Colon (tissue), 2 donors: Measurements from ENCODE around the gene TNFRSF18.
"Not testable (repeated sequence)": the region's sequence is repeated elsewhere in the genome, so short reads cannot be mapped to it uniquely, and the experiment has no call there.

Experiments used
- FAIRE-seq: peaks from 2 replicates; lab custom pipeline; 2012; peaks lifted over from hg19 to GRCh38; lab: Jason Lieb, UNC
- donor health status: control.
- donor health status: control.

TNFRSF18 gene

GRCh38 chr1:1206376-1206965 lies at the start of gene TNFRSF18:
Gene TNFRSF18 (minus strand): TSS chr1:1206592. CDS start chr1:1206571, 21 bp downstream.
- no peak for FAIRE-seq

- no peak for FAIRE-seq
Measured at GRCh38 chr1:1255611-1256010, 49.2 kb upstream of the TNFRSF18 start.

GRCh38 chr1:1255078-1255477 lies 48.7 kb upstream of the TNFRSF18 start:
- FAIRE-seq = no peak

GRCh38 chr1:1254667-1254998 lies 48.2 kb upstream of the TNFRSF18 start:
- no peak for FAIRE-seq

GRCh38 chr1:1253972-1254666 lies 47.7 kb upstream of the TNFRSF18 start:
- FAIRE-seq = no peak

GRCh38 chr1:1253314-1253713 lies 46.9 kb upstream of the TNFRSF18 start:
- FAIRE-seq = no peak

- FAIRE-seq = no peak
Measured at GRCh38 chr1:1250786-1251284, 44.4 kb upstream of the TNFRSF18 start.

- FAIRE-seq = not testable (repeated sequence)
Measured at GRCh38 chr1:1248009-1248913, 41.9 kb upstream of the TNFRSF18 start.

- FAIRE-seq = no peak
Measured at GRCh38 chr1:1247341-1247913, 41.0 kb upstream of the TNFRSF18 start.

GRCh38 chr1:1246577-1247340 lies 40.4 kb upstream of the TNFRSF18 start, which contains the start of gene C1QTNF12:
Gene C1QTNF12 (minus strand): TSS chr1:1246722. CDS start chr1:1246690, 32 bp downstream.
- no peak for FAIRE-seq

- no peak for FAIRE-seq
Measured at GRCh38 chr1:1245817-1246576, 39.6 kb upstream of the TNFRSF18 start.

GRCh38 chr1:1245178-1245816 lies 38.9 kb upstream of the TNFRSF18 start:
- FAIRE-seq = no peak

- no peak for FAIRE-seq
Measured at GRCh38 chr1:1244192-1244811, 37.9 kb upstream of the TNFRSF18 start.

GRCh38 chr1:1243807-1244191 lies 37.4 kb upstream of the TNFRSF18 start:
- FAIRE-seq = no peak

GRCh38 chr1:1243266-1243660 lies 36.9 kb upstream of the TNFRSF18 start:
- no peak for FAIRE-seq

- no peak for FAIRE-seq
Measured at GRCh38 chr1:1242461-1243265, 36.3 kb upstream of the TNFRSF18 start.

GRCh38 chr1:1241588-1242219 lies 35.3 kb upstream of the TNFRSF18 start:
- FAIRE-seq = no peak

GRCh38 chr1:1240822-1241587 lies 34.6 kb upstream of the TNFRSF18 start:
- no peak for FAIRE-seq
